Peyer's patch (tissue), 4 donors: ENCODE measurements around the gene GARIN3. TPM values are rescaled to one million over a fixed set of nuclear protein-coding genes. Genes with fewer than 3 reads are reported as not detected.

Source experiments
- DNase-seq, 3 donors: peaks; one replicate each; pipeline ENCODE4 v3.0.0-alpha.2; 2017 to 2019
- H3K27ac ChIP-seq, 4 donors: fragments of 200-600 bp; sonication (generic); one replicate each; pipeline ENCODE4 v1.5.1; 2016 to 2019
- H3K27me3 ChIP-seq, 2 donors: fragments of 200-600 bp; sonication (generic); one replicate each; pipeline ENCODE4 v1.5.1; 2019
- H3K36me3 ChIP-seq, 3 donors: fragments of 200-600 bp; sonication (generic); one replicate each; pipeline ENCODE4 v1.5.1; 2016 to 2019
- H3K4me1 ChIP-seq, 4 donors: fragments of 200-600 bp; sonication (generic); one replicate each; pipeline ENCODE4 v1.5.1; 2016 to 2019
- H3K4me3 ChIP-seq, 4 donors: fragments of 200-600 bp; sonication (generic); 1 replicate in 3 of 4; 2 replicates in 1 of 4; pipeline ENCODE4 v1.5.1; 2016 to 2019; ENCODE audit warnings: mild to moderate bottlenecking in 1 of 4
- H3K9me3 ChIP-seq, 4 donors: fragments of 200-600 bp; sonication (generic); one replicate each; pipeline ENCODE4 v1.5.1; 2016 to 2019; ENCODE audit warnings: mild to moderate bottlenecking in 1 of 4
- POLR2A ChIP-seq, 2 donors: fragments of 450-650 bp; IDR thresholded peaks; one replicate each; pipeline ENCODE4 v1.5.1; 2017; ENCODE audit warnings: antibody characterized with exemption in 2 of 2, mild to moderate bottlenecking in 2 of 2, moderate library complexity in 2 of 2
- total RNA-seq, 4 donors: library from RNA; depleted of rRNA; stranded (reverse); fragments of >200 nt; gene quantifications; one replicate each; pipeline ENCODE4 v1.1.0, GENCODE V29; 2016
- TF ChIP-seq, protein P1 (sequence below), 6 experiments: fragments of 450-650 bp in 4 of 6; fragments of 200-600 bp in 2 of 6; sonication (generic) in 1 of 6; IDR thresholded peaks; one replicate each; pipeline ENCODE4 v1.5.1; 2017 to 2019; ENCODE audit warnings: antibody characterized with exemption in 6 of 6, mild to moderate bottlenecking in 3 of 6, moderate library complexity in 1 of 6

GARIN3 gene
- total RNA-seq, 4 donors from 2014 or later = not detected

DNA sequence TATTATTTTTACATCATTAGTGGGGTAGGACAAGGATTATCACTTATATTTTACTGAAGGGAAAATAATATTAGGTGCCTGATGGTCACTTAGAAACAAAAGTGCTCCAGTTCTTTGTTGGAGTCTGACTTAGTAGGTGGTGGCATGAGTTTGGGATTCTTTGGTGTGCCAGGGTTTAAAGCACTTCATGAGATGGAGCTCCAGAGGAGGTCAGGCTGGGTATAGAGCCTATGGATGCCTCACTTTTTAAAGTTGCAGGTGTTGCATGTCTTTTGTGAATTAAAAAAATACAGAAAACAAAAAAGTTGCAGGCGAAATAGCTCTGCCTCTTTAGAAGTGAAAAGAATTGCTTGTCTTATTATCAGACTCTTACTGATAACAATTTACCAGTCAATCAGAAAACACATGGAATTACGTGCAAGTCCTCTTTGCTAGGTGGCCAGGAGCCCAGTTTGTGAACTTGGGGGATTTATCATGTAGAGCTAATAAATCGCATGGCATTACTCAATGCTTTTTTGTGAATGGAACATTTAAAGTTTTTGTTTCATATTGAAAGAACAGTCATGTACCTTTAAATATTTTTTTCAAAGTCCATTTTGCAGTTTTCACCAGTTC lies 16.2 kb upstream of the GARIN3 start:
- H3K27ac ChIP-seq = peak overlapping the region in 3 of 4 donors; percentile 5 to 61 (median 52)
- TF ChIP-seq, protein P1, sequence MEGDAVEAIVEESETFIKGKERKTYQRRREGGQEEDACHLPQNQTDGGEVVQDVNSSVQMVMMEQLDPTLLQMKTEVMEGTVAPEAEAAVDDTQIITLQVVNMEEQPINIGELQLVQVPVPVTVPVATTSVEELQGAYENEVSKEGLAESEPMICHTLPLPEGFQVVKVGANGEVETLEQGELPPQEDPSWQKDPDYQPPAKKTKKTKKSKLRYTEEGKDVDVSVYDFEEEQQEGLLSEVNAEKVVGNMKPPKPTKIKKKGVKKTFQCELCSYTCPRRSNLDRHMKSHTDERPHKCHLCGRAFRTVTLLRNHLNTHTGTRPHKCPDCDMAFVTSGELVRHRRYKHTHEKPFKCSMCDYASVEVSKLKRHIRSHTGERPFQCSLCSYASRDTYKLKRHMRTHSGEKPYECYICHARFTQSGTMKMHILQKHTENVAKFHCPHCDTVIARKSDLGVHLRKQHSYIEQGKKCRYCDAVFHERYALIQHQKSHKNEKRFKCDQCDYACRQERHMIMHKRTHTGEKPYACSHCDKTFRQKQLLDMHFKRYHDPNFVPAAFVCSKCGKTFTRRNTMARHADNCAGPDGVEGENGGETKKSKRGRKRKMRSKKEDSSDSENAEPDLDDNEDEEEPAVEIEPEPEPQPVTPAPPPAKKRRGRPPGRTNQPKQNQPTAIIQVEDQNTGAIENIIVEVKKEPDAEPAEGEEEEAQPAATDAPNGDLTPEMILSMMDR (IDR thresholded peaks at IDR 0.05) = no peak
- no peak for TF ChIP-seq POLR2A (IDR thresholded peaks at IDR 0.05)
- H3K4me3 ChIP-seq = peak overlapping the region; percentile 22 to 36 (median 26)
- no peaks in the 10 kb centered on the region for H3K36me3 ChIP-seq
- no peaks in the 10 kb centered on the region for H3K4me1 ChIP-seq
- DNase-seq = no peak
- no peaks in the 10 kb centered on the region for H3K27me3 ChIP-seq
- no peaks in the 10 kb centered on the region for H3K9me3 ChIP-seq

DNA sequence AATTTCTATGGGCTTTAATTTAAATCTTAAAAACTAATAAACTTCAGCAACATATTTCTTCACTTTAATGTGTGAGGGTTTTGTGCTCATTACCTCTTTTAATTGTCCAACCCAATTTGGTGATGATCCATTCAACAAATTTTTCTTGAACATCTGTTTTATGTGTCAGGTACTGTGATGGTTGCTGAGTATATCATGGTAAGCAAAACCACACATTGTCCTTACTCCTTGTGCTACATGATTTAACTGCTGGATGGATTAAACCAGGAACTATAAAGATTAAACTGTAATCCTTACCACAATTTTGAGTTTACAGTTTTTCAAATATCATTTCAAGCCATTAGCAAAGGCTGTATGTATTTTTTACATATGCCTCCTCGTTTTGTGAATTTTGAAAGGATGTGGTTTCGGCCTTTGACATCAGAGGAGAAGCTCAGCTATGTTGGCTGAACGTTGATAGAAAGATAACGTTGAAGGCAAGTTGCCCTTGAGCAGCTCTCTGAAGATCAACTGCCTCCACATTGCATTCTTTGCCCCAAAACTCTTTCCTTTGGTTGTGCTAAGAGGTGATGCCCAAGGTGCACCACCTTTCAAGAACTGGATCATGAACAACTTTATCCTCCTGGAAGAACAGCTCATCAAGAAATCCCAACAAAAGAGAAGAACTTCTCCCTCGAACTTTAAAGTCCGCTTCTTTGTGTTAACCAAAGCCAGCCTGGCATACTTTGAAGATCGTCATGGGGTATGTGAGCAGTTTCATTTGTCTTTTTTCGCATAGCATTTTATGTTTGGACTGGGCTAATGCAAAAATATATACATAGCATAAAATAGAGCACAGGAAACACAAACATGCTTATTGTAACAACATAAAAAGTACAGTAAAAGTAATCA lies 14.6 kb upstream of the GARIN3 start, which contains the start of gene ITK:
Gene ITK, plus strand, starts transcription at position 467 of the 891 bp plus-strand sequence. Its CDS starts 138 bp downstream, at position 605.
- no peaks in the 10 kb centered on the region for H3K36me3 ChIP-seq
- no peaks in the 10 kb centered on the region for H3K27me3 ChIP-seq
- H3K4me1 ChIP-seq = no peaks in the 10 kb centered on the region
- H3K27ac ChIP-seq = peak within 1 kb of the TSS; percentile 52 to 62 (median 62)
- TF ChIP-seq POLR2A (IDR thresholded peaks at IDR 0.05) = peak; percentile 14 to 56
- TF ChIP-seq, protein P1 (IDR thresholded peaks at IDR 0.05) = no peak
- no peaks in the 10 kb centered on the region for H3K9me3 ChIP-seq
- peak in 2 of 3 donors; percentile 30 to 62 for DNase-seq
- peak within 1 kb of the TSS; percentile 22 to 36 (median 26) for H3K4me3 ChIP-seq

DNA sequence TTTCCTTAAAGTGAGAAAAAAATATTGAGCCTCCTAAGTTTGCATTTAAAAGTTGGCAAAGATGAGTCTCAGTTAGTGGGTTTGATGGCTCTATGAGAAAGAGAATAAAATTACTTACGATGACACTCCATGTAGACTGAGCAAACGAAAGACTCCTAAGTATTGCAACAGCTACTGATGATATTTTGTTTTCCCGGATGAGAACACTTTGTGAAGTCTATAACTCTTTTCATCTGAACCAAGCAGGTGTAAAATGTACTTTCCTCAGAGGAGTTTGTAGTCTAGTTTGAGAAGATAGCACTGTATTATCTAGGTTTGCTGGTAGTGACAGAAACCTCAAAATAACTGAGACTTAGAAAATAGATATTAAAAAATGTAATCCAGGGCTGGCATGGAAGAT lies 12.9 kb upstream of the GARIN3 start:
- Histone ChIP-seq H3K4me1 (no peaks in the 10 kb centered on the region), H3K4me3 (no peak overlapping the region), H3K36me3 (no peaks in the 10 kb centered on the region), H3K27me3 (no peaks in the 10 kb centered on the region), H3K27ac (peak overlapping the region; percentile 48 to 62 (median 54)), H3K9me3 (no peaks in the 10 kb centered on the region)
- TF ChIP-seq, protein P1 (IDR thresholded peaks at IDR 0.05) = no peak
- TF ChIP-seq POLR2A (IDR thresholded peaks at IDR 0.05) = no peak
- no peak for DNase-seq

DNA sequence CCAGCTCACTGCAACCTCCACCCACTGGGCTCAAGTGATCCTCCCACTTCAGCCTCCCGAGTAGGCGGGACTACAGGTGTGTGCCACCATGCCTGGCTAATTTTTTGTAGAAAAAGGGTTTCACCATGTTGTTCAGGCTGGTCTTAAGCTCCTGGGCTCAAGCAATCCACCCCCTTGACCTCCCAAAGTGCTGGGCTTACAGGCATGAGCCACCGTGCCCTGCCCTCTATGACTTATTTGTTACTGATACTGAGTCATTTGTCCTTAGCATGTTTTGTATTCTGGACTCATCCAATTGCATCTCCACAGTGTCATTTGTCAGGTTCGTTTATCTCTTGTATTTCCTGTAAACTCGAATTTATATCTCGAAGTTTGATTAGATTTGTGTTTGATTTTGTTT lies 11.9 kb upstream of the GARIN3 start:
- Histone ChIP-seq H3K4me1 (no peaks in the 10 kb centered on the region), H3K4me3 (no peak overlapping the region), H3K27me3 (no peaks in the 10 kb centered on the region), H3K27ac (peak overlapping the region in 3 of 4 donors; percentile 4 to 52 (median 27)), H3K9me3 (no peaks in the 10 kb centered on the region), H3K36me3 (no peaks in the 10 kb centered on the region)
- DNase-seq = no peak
- TF ChIP-seq, protein P1 (IDR thresholded peaks at IDR 0.05) = no peak
- no peak for TF ChIP-seq POLR2A (IDR thresholded peaks at IDR 0.05)

DNA sequence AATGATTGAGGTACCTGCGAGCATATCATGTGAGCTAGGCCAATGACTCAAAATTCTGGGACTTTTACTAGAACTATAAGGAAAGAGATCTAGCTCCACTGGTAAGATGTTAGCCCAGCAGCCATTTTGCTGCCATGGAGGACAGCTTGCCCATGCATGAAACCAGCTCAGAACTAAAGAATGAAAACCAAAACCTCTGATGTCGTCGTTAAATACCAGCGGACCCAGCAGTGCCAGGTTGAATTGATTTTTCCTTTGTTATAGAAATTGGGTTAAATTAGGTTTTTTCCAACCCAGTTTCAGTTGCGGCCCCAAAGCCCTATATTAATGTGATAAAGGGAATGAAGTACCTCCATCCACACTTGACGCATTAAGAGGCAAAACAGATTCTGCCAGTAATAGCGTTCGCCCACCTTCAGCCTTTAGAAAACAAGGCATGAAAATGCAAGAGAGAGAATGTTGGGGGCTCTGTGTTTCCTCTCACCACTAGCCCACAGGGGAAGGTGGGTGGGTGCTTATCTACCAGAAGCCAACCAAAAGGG lies 9.1 kb upstream of the GARIN3 start:
- Histone ChIP-seq H3K36me3 (no peaks in the 10 kb centered on the region), H3K27me3 (no peaks in the 10 kb centered on the region), H3K4me3 (no peak overlapping the region), H3K27ac (no peak overlapping the region), H3K4me1 (no peaks in the 10 kb centered on the region), H3K9me3 (no peaks in the 10 kb centered on the region)
- no peak for DNase-seq
- TF ChIP-seq POLR2A (IDR thresholded peaks at IDR 0.05) = no peak
- TF ChIP-seq, protein P1 (IDR thresholded peaks at IDR 0.05) = no peak
